HG03060 (cell line): ENCODE data around the gene MND1.

ENCODE experiments used
- ATAC-seq: cut with Tn5 transposase; IDR thresholded peaks from one replicate; pipeline ENCODE4 v1.9.1; 2021; ENCODE audit warnings: low read depth, moderate number of reproducible peaks; ENCODE audit not compliant: unreplicated experiment

Gene MND1

DNA sequence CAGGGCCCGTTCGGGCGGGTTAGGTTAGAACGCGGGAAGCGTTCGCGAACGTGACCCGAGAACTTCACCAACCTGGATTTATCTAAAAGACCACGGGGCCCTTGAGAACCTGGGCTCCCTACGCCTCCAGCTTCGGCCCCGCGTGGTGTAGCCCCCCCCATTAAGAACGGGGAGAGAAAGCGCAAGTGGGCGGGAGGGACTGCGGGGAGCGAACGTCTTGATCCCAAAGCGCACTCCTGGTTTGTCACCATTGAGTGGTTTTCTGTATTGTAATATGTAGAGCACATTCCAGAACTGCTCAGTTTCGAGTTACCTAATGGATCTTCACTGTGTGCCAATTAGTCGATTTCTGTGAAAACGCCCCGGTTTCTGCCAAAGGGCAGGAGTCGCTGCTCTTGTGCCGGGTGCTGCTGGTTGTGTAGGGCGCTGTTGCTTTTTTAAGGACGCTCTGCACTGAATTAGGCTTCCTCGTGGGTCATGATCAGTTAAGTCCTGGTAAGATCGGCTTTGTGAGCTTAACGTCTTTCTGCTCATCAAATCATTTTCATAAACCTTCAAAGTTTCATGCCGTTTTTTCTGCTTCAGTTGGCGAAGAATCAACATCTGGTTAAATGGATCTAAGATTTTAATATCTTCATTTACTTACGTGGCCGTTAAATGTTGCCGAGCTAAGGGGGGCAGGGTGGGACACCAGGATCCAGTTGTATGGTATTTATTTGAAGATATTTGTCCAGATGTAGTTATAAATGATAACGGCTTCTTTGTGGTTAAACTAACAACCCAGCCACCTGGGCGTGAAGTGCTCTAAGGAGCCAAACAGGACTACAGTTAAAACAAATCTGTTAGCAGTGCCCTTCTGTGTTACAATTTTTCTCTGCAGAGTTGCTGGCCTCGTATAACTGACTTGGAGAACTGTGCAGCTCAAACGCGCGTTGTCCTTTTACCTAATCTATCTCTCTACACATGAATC, 809 bp downstream of the MND1 start:
- ATAC-seq: no peak

GRCh38 chr4:153346031-153346430, 1.5 kb downstream of the MND1 start:
- no peak for ATAC-seq

DNA sequence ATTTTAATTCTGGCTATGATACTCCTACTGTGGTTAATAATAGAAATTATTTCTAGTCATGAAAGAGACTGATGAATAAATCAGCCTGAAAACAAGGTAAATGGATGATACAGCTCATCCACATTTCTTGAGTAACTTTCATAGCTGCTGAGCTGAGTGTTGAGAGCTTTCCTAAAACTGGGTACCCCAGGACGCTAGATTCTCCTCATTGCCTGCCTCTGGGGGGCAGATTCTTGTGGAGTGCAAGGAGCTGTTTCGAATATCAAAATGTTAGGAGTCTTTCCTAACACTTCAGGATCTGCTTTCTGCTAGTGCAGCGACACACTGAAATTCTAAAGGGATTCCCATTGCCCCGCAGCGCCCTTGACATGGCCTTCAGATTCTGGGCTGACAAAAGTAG, 2.1 kb downstream of the MND1 start:
- no peak for ATAC-seq

DNA sequence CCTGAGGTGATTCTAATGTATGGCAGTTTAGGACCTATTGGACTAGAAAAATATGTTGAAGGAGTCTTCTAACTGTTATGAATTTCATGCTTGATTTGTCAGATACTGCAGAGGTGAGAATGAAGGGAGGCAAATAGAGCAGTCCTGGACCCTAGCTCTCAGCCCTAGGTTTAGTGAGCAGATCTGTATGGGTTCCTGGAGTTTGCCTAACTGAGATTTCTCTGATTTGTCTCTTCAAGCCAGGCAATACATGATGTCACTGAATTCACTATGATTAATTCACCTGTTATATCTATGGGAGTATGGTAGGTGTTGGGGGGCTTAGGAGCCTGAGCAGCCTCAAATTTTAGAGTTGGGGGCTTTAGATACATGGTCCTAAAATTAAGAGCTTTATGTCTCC, 2.6 kb downstream of the MND1 start:
- ATAC-seq: no peak

DNA sequence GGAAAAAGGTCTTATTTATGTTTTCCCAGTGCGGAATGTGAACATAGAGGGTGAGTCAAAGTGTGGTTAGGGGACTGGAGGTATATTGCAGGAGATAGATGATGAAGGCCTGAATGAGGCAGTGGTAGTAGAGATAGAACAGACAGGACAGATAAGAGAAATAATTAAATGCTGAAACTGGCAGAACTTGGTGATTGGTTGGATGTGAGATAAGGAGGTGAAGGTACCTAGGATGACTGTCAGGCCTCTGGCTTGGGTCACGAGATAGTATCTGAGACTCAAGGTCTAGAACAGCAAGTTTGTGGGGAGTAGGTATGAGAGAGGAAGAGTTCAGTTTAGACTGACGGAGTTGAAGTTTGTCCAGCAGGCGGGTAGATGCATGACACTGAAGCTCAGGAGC, 3.5 kb downstream of the MND1 start:
- ATAC-seq: no peak

GRCh38 chr4:153349206-153349805, 4.8 kb downstream of the MND1 start:
- ATAC-seq: no peak

DNA sequence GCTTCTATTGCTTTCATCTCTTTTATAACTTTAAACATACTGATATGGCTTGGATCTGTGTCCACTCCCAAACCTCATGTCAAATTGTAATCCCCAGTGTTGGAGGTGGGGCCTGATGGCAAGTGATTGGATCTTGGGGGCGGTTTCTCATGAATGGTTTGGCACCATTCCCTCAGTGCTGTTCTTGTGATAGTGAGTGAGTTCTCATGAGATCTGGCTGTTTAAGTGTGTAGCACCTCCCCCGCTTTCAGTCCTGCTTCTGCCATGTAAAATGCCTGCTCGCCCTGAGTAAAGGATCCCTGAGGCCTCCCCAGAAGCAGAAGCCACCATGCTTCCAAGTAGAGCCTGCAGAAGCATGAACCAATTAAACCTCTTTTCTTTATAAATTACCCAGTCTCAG, 17.7 kb downstream of the MND1 start:
- no peak for ATAC-seq

GRCh38 chr4:153364061-153364460, 19.6 kb downstream of the MND1 start:
- no peak for ATAC-seq

DNA sequence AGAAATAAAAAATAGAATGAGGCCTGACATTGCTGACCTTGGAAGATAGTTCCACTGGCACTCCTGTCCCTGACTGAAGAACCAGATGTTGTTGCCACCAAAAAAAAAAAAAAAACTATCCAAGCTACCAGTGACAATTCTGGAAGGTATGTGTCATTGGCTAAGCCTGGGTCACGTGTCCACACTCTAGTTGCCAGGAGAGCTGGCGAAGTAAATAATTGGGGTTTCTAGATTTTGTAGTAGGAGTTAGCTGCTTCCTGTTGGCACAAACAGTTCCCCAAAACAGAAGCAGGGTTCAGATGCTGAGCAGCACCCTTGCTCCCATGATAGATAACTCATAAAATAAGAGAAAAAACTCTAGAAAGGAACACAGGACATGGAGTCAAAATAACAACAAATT, 20.5 kb downstream of the MND1 start:
- no peak for ATAC-seq

- no peak for ATAC-seq
These were observed 22.0 kb downstream of the MND1 start for GRCh38 chr4:153366486-153366885.

GRCh38 chr4:153367092-153367491, 22.6 kb downstream of the MND1 start:
- ATAC-seq: no peak

GRCh38 chr4:153369021-153369420, 24.5 kb downstream of the MND1 start:
- no peak for ATAC-seq

DNA sequence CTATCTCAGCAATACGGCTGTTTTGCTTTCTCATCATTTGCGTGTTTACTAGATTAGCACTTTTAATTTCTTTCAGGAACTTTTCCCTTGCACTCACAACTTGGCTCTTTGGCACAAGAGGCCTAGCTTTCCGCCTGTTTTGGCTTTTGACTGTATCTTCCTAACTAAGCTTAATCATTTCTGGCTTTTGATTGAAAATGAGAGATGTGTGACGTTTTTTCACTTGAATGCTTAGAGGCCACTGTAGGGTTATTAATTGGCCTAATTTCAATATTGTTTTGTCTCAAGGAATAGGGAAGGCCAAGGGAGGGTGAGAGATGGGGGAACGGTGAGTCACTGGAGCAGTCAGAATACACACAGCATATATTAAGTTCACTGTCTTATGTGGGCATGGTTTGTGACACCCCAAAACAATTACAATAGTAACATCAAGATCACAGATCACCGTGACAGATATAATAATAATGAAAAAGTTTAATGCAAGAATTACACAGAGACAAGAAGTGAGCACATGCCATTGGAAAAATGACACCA, 27.3 kb downstream of the MND1 start:
- no peak for ATAC-seq

DNA sequence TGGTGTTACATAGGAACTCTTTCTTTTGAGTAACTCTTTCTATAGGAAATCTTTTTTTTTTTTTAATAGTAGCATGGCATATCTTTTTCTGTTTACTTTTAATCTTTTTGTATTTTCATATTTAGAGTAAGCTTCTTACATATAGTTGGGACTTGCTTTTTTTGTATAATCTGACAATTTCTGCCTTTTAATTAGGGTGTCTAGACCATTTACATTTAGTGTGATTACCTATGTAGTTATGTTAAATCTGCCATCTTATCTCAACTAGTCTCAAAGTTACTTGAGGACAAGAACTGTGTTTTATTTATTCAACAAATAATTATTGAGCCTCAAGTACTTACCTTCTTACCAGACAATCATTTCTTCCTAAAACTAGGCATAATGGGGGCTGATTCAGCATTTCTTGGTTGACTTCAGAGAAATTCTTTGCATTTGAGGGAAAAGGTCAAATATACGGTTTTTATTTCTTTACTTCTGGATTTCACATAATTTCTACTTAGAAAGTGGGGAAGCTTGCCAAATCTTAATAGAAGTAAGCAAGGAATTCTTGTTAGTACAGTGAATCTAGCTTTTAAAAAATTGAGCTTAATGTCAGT, 28.6 kb downstream of the MND1 start:
- ATAC-seq: no peak

DNA sequence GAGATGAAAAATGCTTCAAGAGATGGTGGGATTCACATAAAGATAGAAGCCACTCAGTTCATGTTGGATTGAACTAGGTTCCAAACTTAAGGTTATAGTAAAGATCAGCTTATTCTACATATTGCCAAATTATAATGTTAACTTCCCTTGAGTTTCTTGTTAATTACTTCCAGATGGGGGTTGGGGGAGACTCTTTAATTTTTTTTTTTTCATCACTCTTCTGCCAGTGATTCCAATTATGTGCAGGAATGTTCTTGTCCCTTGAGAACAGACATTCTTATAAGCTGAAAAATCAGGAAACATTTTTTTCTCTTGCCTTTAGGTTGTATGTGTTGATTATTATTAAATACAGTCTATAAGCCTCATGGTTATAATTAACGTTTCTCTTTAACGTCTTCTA, 30.0 kb downstream of the MND1 start:
- no peak for ATAC-seq

GRCh38 chr4:153375303-153375702, 30.8 kb downstream of the MND1 start:
- ATAC-seq: no peak

GRCh38 chr4:153383131-153383530, 38.6 kb downstream of the MND1 start:
- ATAC-seq: no peak

DNA sequence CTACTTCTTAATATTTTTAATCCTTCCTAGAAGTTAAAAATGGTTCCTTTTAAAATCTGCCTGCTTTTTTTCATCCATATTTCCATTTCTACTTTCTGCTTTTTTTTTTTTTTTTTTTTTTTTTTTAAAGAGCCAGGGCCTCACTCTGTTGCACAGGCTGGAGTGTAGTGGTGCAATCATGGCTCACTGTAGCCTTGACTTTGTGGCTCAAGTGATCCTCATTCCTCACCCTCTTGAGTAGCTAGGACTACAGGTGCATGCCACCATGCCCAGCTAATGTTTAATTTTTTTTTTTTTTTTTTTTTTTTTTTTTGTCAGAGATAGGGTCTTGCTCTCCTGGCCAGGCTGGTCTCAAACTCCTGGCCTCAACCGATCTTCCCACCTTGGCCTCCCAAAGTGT, 39.7 kb downstream of the MND1 start:
- ATAC-seq: no peak

DNA sequence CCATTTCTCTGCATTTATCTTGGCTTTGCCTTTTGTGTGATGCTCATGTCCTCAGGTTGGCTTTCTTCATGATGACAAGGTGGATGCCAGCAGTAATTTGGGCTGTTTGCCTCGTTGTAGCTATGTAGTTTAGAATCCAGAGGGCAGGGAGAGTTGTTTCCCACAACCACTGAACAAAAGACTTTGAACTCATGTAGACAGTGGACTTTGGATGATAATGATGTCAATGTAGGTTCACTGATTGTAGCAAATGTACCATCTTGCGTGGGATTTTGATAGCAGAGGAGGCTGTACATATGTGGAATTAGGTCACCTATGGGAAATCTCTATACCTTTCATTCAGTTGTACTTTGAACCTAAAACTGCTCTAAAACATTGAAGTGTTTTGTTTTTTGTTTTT, 41.3 kb downstream of the MND1 start:
- no peak for ATAC-seq

DNA sequence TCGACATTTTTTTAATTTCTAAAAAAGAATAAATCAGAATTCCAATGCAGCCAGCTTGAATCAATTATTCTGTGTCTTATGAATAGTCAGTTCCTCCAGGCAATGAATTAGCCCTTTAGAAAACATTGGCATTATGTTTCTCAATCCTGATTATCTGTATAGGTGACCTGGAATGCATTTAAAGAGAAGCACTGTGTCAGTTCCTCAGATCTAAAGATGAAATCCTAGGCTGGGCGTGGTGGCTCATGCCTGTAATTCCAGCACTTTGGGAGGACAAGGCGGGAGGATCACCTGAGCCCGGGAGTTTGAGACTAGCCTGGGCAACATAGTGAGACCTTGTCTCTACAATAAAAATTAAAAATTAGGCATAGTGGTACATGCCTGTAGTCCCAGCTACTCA, 43.5 kb downstream of the MND1 start:
- no peak for ATAC-seq

GRCh38 chr4:153393397-153393796, 48.9 kb downstream of the MND1 start:
- no peak for ATAC-seq
